CD4-positive, alpha-beta memory T cell (primary cell): ENCODE measurements around the gene HERC5. TPM values are rescaled to one million over a fixed set of nuclear protein-coding genes. Genes with fewer than 3 reads are reported as not detected.

Experiments
- CTCF ChIA-PET: fragments of 350-600 bp; sonication (Branson Sonifier 250); formaldehyde crosslinking; loops from one replicate; lab custom pipeline; 2021; ENCODE audit warnings: inconsistent platforms; ENCODE audit not compliant: partially characterized antibody; lab: Charles Lee
- POLR2A ChIA-PET: fragments of 350-600 bp; sonication (Branson Sonifier 250); formaldehyde crosslinking; loops from one replicate; lab custom pipeline; 2021; ENCODE audit not compliant: partially characterized antibody; lab: Charles Lee
- DNase-seq, 5 donors: peaks; one replicate each; pipeline versions ENCODE4 v3.0.0 to v3.0.0-alpha.2; 2020 to 2022; ENCODE audit warnings: mixed read lengths in 1 of 5
- H3K27ac ChIP-seq: one replicate; pipeline ENCODE4 v1.7.0; 2013; ENCODE audit warnings: low read depth, low read length
- H3K27me3 ChIP-seq: 2 replicates; pipeline ENCODE4 v1.7.0; 2013; ENCODE audit warnings: mild to moderate bottlenecking, low read length, moderate library complexity; ENCODE audit not compliant: insufficient read depth
- H3K36me3 ChIP-seq: 2 replicates; pipeline ENCODE4 v1.7.0; 2013; ENCODE audit warnings: mild to moderate bottlenecking, low read length, moderate library complexity; ENCODE audit not compliant: insufficient read depth
- H3K4me1 ChIP-seq: 2 replicates; pipeline ENCODE4 v1.7.0; 2013; ENCODE audit warnings: mild to moderate bottlenecking, low read length, moderate library complexity; ENCODE audit not compliant: insufficient read depth
- H3K4me3 ChIP-seq, 2 donors: one replicate each; pipeline ENCODE4 v1.7.0; 2013; ENCODE audit warnings: low read length in 2 of 2, mild to moderate bottlenecking in 1 of 2
- H3K9me3 ChIP-seq, 2 donors: one replicate each; pipeline ENCODE4 v1.7.0; 2013; ENCODE audit warnings: low read length in 2 of 2, control low read depth in 1 of 2; ENCODE audit not compliant: control insufficient read depth in 1 of 2
- H3K27ac Mint-ChIP-seq, 7 donors: one replicate each; pipeline ENCODE4 v1.8.0; 2020 to 2021; ENCODE audit warnings: mixed read lengths in 7 of 7, mild to moderate bottlenecking in 6 of 7, inconsistent platforms in 3 of 7, moderate library complexity in 3 of 7
- H3K27me3 Mint-ChIP-seq, 2 donors: one replicate each; pipeline ENCODE4 v1.8.0; 2020 to 2021; ENCODE audit warnings: mixed read lengths in 2 of 2
- H3K36me3 Mint-ChIP-seq, 2 donors: one replicate each; pipeline ENCODE4 v1.8.0; 2020 to 2021; ENCODE audit warnings: mixed read lengths in 2 of 2, inconsistent platforms in 1 of 2, mild to moderate bottlenecking in 1 of 2
- H3K4me1 Mint-ChIP-seq, 4 donors: one replicate each; pipeline ENCODE4 v1.8.0; 2020 to 2021; ENCODE audit warnings: mixed read lengths in 4 of 4, mild to moderate bottlenecking in 1 of 4
- H3K4me3 Mint-ChIP-seq, 8 donors: one replicate each; pipeline ENCODE4 v1.8.0; 2020 to 2021; ENCODE audit warnings: mixed read lengths in 8 of 8, mild to moderate bottlenecking in 7 of 8, moderate library complexity in 6 of 8, inconsistent platforms in 3 of 8
- H3K9me3 Mint-ChIP-seq, 8 donors: one replicate each; pipeline ENCODE4 v1.8.0; 2020 to 2021; ENCODE audit warnings: mixed read lengths in 8 of 8, mild to moderate bottlenecking in 5 of 8, inconsistent platforms in 3 of 8, moderate library complexity in 1 of 8
- intact Hi-C: fragments of 100-400 bp; cut with micrococcal nuclease; formaldehyde crosslinking; loops from one replicate; pipeline ENCODE4 v1.15.1; 2023
- polyA plus RNA-seq, 2 donors: library from polyadenylated mRNA; unstranded; fragments of 300-500 nt; fragmentation: Illumina TruSeq; gene quantifications; one replicate each; pipeline ENCODE4 v1.2.3, GENCODE V29; 2021
- total RNA-seq, 2 experiments: library from RNA; stranded (reverse); gene quantifications; one replicate each; pipeline ENCODE4 v1.2.3, GENCODE V29; 2021

HERC5 gene
- total and polyA plus RNA-seq, 4 experiments from 2014 or later = 14.4 to 22.1 (median 18.2) TPM

GRCh38 chr4:88481537-88481936, 24.6 kb downstream of the HERC5 start:
- intact Hi-C loops = no loop called here
- H3K4me3 Mint-ChIP-seq = no peak overlapping the region
- POLR2A ChIA-PET = no interaction called here
- Histone ChIP-seq H3K4me3 (no peak overlapping the region), H3K9me3 (no peaks in the 10 kb centered on the region), H3K4me1 (no peaks in the 10 kb centered on the region), H3K27me3 (no peaks in the 10 kb centered on the region), H3K27ac (no peak overlapping the region), H3K36me3 (no peaks in the 10 kb centered on the region)
- H3K27ac Mint-ChIP-seq = no peak overlapping the region
- CTCF ChIA-PET = no interaction called here
- no peak for DNase-seq
- no peaks in the 10 kb centered on the region for H3K9me3 Mint-ChIP-seq
- no peaks in the 10 kb centered on the region for H3K27me3 Mint-ChIP-seq
- peaks cover 33 to 43% of the 10 kb centered on the region in 2 donors for H3K36me3 Mint-ChIP-seq
- H3K4me1 Mint-ChIP-seq = peaks cover 0 to 2% (median 0%) of the 10 kb centered on the region in 4 donors

- peaks cover 3% of the 10 kb centered on the region for H3K36me3 ChIP-seq
- no peak overlapping the region for H3K27ac ChIP-seq
- no peak overlapping the region for H3K4me3 ChIP-seq
- peaks cover 11 to 14% (median 13%) of the 10 kb centered on the region in 4 donors for H3K4me1 Mint-ChIP-seq
- H3K27me3 Mint-ChIP-seq = no peaks in the 10 kb centered on the region
- H3K4me3 Mint-ChIP-seq = peak overlapping the region in 2 of 8 donors; percentile 1 to 13
- no peaks in the 10 kb centered on the region for H3K9me3 ChIP-seq
- peaks cover 13% of the 10 kb centered on the region for H3K4me1 ChIP-seq
- ChIA-PET CTCF (interaction anchor here (0.9 to 1.1 kb wide), 2 partner anchors 26 to 270 kb away, joined by 3 to 4 read pairs; no protein-coding TSS in a partner anchor), POLR2A (interaction anchor here (0.7 kb wide), 1 partner anchor 31 kb away, joined by 4 read pairs; no protein-coding TSS in a partner anchor)
- no peaks in the 10 kb centered on the region for H3K27me3 ChIP-seq
- intact Hi-C loops = no loop called here
- H3K27ac Mint-ChIP-seq = peak overlapping the region; percentile 5 to 81 (median 49)
- peaks cover 45 to 59% of the 10 kb centered on the region in 2 donors for H3K36me3 Mint-ChIP-seq
- no peak for DNase-seq
- H3K9me3 Mint-ChIP-seq = no peaks in the 10 kb centered on the region
These were observed 32.3 kb downstream of the HERC5 start for GRCh38 chr4:88489100-88489761.

GRCh38 chr4:88497859-88498409, 41.0 kb downstream of the HERC5 start:
- no peak for DNase-seq
- H3K9me3 ChIP-seq = no peaks in the 10 kb centered on the region
- H3K9me3 Mint-ChIP-seq = no peaks in the 10 kb centered on the region
- peaks cover 3% of the 10 kb centered on the region for H3K36me3 ChIP-seq
- H3K36me3 Mint-ChIP-seq = peaks cover 45 to 55% of the 10 kb centered on the region in 2 donors
- no peaks in the 10 kb centered on the region for H3K27me3 ChIP-seq
- H3K27ac ChIP-seq = no peak overlapping the region
- intact Hi-C loops = no loop called here
- no peak overlapping the region for H3K4me3 Mint-ChIP-seq
- H3K27ac Mint-ChIP-seq = no peak overlapping the region
- no peaks in the 10 kb centered on the region for H3K4me1 Mint-ChIP-seq
- H3K4me3 ChIP-seq = no peak overlapping the region
- no peaks in the 10 kb centered on the region for H3K27me3 Mint-ChIP-seq
- ChIA-PET CTCF (no interaction called here), POLR2A (no interaction called here)
- H3K4me1 ChIP-seq = no peaks in the 10 kb centered on the region

GRCh38 chr4:88503344-88503743, 46.4 kb downstream of the HERC5 start:
- Mint-ChIP-seq H3K27ac (no peak overlapping the region), H3K36me3 (peaks cover 31 to 44% of the 10 kb centered on the region in 2 donors), H3K27me3 (no peaks in the 10 kb centered on the region), H3K9me3 (no peaks in the 10 kb centered on the region), H3K4me3 (no peak overlapping the region), H3K4me1 (no peaks in the 10 kb centered on the region)
- no peaks in the 10 kb centered on the region for H3K4me1 ChIP-seq
- intact Hi-C loops = loop anchor here (10.0 kb wide), 1 partner anchor 829 kb away; no protein-coding TSS in a partner anchor
- DNase-seq = no peak
- no peaks in the 10 kb centered on the region for H3K9me3 ChIP-seq
- ChIA-PET CTCF (interaction anchor here (1.0 to 21.8 kb wide), 3 partner anchors 11 to 287 kb away, joined by 4 to 469 read pairs (median 37); no protein-coding TSS in a partner anchor), POLR2A (no interaction called here)
- H3K36me3 ChIP-seq = peaks cover 8% of the 10 kb centered on the region
- H3K27me3 ChIP-seq = no peaks in the 10 kb centered on the region
- H3K27ac ChIP-seq = no peak overlapping the region
- no peak overlapping the region for H3K4me3 ChIP-seq

GRCh38 chr4:88511236-88511635, 54.3 kb downstream of the HERC5 start:
- Histone ChIP-seq H3K4me3 (no peak overlapping the region), H3K36me3 (no peaks in the 10 kb centered on the region), H3K27ac (no peak overlapping the region), H3K27me3 (no peaks in the 10 kb centered on the region), H3K9me3 (no peaks in the 10 kb centered on the region), H3K4me1 (no peaks in the 10 kb centered on the region)
- no peaks in the 10 kb centered on the region for H3K4me1 Mint-ChIP-seq
- no peak for DNase-seq
- intact Hi-C loops = no loop called here
- H3K27ac Mint-ChIP-seq = no peak overlapping the region
- ChIA-PET CTCF (interaction anchor here (0.8 to 21.8 kb wide), 6 partner anchors 133 to 478 kb away, joined by 3 to 469 read pairs (median 6); partner anchors contain the start of gene HERC6), POLR2A (no interaction called here)
- no peaks in the 10 kb centered on the region for H3K36me3 Mint-ChIP-seq
- no peaks in the 10 kb centered on the region for H3K9me3 Mint-ChIP-seq
- H3K27me3 Mint-ChIP-seq = peaks cover 0 to 4% of the 10 kb centered on the region in 2 donors
- H3K4me3 Mint-ChIP-seq = no peak overlapping the region

GRCh38 chr4:88514557-88515511, 57.9 kb downstream of the HERC5 start:
- Mint-ChIP-seq H3K27me3 (peaks cover 0 to 4% of the 10 kb centered on the region in 2 donors), H3K4me3 (no peak overlapping the region), H3K9me3 (no peaks in the 10 kb centered on the region), H3K4me1 (no peaks in the 10 kb centered on the region), H3K36me3 (no peaks in the 10 kb centered on the region), H3K27ac (no peak overlapping the region)
- H3K27me3 ChIP-seq = no peaks in the 10 kb centered on the region
- H3K4me3 ChIP-seq = no peak overlapping the region
- H3K9me3 ChIP-seq = no peaks in the 10 kb centered on the region
- intact Hi-C loops = loop anchor here (1.0 to 2.0 kb wide), 4 partner anchors 146 to 482 kb away; partner anchors contain the start of gene PPM1K
- CTCF ChIA-PET = interaction anchor here (0.5 to 21.8 kb wide), 44 partner anchors 8 to 508 kb away, joined by 3 to 469 read pairs (median 4); partner anchors contain the start of genes HERC5 and HERC6
- no peak overlapping the region for H3K27ac ChIP-seq
- no peaks in the 10 kb centered on the region for H3K36me3 ChIP-seq
- H3K4me1 ChIP-seq = no peaks in the 10 kb centered on the region
- POLR2A ChIA-PET = interaction anchor here (0.9 to 2.0 kb wide), 4 partner anchors 58 to 298 kb away, joined by 4 to 5 read pairs (median 4); partner anchors contain the start of genes HERC5 and PPM1K
- no peak for DNase-seq
